HG03565 (cell line): ENCODE results near the gene UNC13B.
"Not testable (repeated sequence)": the region's sequence is repeated elsewhere in the genome, so short reads cannot be mapped to it uniquely, and the experiment has no call there.

Experiments used
- ATAC-seq: cut with Tn5 transposase; IDR thresholded peaks from one replicate; pipeline ENCODE4 v1.9.1; 2021; ENCODE audit warnings: mild to moderate bottlenecking, moderate library complexity; ENCODE audit not compliant: unreplicated experiment

The UNC13B gene

GRCh38 chr9:35162605-35163315 lies 951 bp downstream of the UNC13B start:
- no peak for ATAC-seq

- no peak for ATAC-seq
Observed at GRCh38 chr9:35163413-35163812, 1.6 kb downstream of the UNC13B start.

GRCh38 chr9:35164711-35165110 lies 2.9 kb downstream of the UNC13B start:
- ATAC-seq: no peak

GRCh38 chr9:35167429-35167828 lies 5.6 kb downstream of the UNC13B start:
- ATAC-seq: not testable (repeated sequence)

GRCh38 chr9:35168963-35169362 lies 7.2 kb downstream of the UNC13B start:
- no peak for ATAC-seq

GRCh38 chr9:35172878-35173277 lies 11.1 kb downstream of the UNC13B start:
- no peak for ATAC-seq

- ATAC-seq: no peak
Observed at GRCh38 chr9:35177520-35177919, 15.7 kb downstream of the UNC13B start.

GRCh38 chr9:35179347-35180280 lies 17.8 kb downstream of the UNC13B start:
- ATAC-seq: no peak

GRCh38 chr9:35180801-35181200 lies 19.0 kb downstream of the UNC13B start:
- ATAC-seq: no peak

- not testable (repeated sequence) for ATAC-seq
Observed at GRCh38 chr9:35182401-35182800, 20.6 kb downstream of the UNC13B start.

GRCh38 chr9:35182996-35183754 lies 21.4 kb downstream of the UNC13B start:
- not testable (repeated sequence) for ATAC-seq

GRCh38 chr9:35183755-35184480 lies 22.1 kb downstream of the UNC13B start:
- ATAC-seq: not testable (repeated sequence)

- no peak for ATAC-seq
Observed at GRCh38 chr9:35186524-35186923, 24.7 kb downstream of the UNC13B start.

GRCh38 chr9:35190203-35190602 lies 28.4 kb downstream of the UNC13B start:
- no peak for ATAC-seq

- no peak for ATAC-seq
Observed at GRCh38 chr9:35191105-35191504, 29.3 kb downstream of the UNC13B start.

- ATAC-seq: no peak
Observed at GRCh38 chr9:35193762-35194161, 32.0 kb downstream of the UNC13B start.

- ATAC-seq: no peak
Observed at GRCh38 chr9:35195683-35196082, 33.9 kb downstream of the UNC13B start.

- no peak for ATAC-seq
Observed at GRCh38 chr9:35198191-35198590, 36.4 kb downstream of the UNC13B start.

GRCh38 chr9:35203528-35203927 lies 41.7 kb downstream of the UNC13B start:
- ATAC-seq: no peak

GRCh38 chr9:35205340-35205739 lies 43.5 kb downstream of the UNC13B start:
- no peak for ATAC-seq

- ATAC-seq: no peak
Observed at GRCh38 chr9:35211854-35212253, 50.0 kb downstream of the UNC13B start.
